HG03565 (cell line): ENCODE data around the gene NLRC3.
"Not testable (repeated sequence)": the region's sequence is repeated elsewhere in the genome, so short reads cannot be mapped to it uniquely, and the experiment has no call there.

Experiments used
- ATAC-seq: cut with Tn5 transposase; IDR thresholded peaks from one replicate; pipeline ENCODE4 v1.9.1; 2021; ENCODE audit warnings: mild to moderate bottlenecking, moderate library complexity; ENCODE audit not compliant: unreplicated experiment

The NLRC3 gene, protein sequence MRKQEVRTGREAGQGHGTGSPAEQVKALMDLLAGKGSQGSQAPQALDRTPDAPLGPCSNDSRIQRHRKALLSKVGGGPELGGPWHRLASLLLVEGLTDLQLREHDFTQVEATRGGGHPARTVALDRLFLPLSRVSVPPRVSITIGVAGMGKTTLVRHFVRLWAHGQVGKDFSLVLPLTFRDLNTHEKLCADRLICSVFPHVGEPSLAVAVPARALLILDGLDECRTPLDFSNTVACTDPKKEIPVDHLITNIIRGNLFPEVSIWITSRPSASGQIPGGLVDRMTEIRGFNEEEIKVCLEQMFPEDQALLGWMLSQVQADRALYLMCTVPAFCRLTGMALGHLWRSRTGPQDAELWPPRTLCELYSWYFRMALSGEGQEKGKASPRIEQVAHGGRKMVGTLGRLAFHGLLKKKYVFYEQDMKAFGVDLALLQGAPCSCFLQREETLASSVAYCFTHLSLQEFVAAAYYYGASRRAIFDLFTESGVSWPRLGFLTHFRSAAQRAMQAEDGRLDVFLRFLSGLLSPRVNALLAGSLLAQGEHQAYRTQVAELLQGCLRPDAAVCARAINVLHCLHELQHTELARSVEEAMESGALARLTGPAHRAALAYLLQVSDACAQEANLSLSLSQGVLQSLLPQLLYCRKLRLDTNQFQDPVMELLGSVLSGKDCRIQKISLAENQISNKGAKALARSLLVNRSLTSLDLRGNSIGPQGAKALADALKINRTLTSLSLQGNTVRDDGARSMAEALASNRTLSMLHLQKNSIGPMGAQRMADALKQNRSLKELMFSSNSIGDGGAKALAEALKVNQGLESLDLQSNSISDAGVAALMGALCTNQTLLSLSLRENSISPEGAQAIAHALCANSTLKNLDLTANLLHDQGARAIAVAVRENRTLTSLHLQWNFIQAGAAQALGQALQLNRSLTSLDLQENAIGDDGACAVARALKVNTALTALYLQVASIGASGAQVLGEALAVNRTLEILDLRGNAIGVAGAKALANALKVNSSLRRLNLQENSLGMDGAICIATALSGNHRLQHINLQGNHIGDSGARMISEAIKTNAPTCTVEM

DNA sequence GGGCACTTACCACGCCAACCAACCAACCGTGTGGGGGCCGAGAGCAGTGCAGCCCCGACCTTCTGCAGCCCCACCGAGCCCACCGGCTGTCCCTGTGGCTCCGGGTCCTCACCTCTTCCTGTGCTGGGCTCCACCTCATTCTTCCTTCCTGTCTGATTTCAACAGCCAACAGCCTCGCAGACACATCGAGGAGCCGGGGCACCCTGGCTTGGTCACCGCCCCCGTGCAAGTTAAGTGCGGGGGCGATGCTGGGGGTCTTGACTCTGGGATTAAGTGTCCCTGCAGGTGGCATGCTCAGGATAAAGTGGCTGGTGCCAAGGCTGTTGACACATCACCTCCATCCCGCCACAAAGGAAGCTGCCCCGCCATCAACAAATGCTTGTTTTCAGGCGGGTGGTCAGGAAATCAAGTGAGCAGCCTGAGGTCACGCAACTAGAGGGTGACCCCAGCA, at the start of gene NLRC3:
NLRC3 (minus strand) TSS at position 102 of the 451 bp plus-strand sequence. CDS start 12,367 bp downstream, outside the sequence.
- no peak for ATAC-seq

DNA sequence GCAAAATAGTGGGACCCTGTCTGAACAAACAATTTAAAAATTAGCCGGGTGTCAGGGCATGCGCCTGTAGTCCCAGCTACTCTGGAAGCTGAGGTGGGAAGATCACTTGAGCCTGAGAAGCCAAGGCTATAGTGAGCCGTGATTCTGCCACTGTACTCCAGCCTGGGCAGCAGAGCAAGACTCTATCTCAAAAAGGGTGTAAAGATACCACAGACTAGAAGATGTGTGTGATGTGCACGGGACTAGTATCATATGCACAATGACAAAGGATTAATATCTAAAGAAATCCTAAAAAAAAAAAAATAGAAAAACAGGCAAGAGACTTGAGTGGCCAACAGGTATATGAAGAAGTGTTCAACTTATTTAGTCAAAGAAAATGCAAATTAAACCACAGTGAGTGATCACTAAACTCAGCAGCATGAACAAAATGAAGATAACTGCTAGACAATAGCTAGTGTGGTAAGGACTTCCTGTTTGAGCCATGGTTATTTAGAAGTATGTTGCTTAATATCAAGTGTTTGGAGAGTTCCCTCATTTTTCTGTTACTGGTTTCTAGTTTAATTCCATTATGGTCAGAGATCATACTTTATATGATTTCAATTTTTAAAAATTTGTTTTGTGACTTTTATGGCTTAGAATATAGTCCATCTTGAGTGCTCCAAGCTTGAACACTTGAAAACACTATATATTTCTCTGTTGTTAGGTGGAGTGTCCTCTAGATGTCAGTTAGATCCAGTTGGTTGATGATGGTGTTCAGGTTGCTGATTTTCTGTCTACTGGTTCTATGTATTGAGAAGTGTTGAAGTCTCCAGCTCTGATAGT, 48.9 kb upstream of the NLRC3 start:
- peak; percentile 57 for ATAC-seq

DNA sequence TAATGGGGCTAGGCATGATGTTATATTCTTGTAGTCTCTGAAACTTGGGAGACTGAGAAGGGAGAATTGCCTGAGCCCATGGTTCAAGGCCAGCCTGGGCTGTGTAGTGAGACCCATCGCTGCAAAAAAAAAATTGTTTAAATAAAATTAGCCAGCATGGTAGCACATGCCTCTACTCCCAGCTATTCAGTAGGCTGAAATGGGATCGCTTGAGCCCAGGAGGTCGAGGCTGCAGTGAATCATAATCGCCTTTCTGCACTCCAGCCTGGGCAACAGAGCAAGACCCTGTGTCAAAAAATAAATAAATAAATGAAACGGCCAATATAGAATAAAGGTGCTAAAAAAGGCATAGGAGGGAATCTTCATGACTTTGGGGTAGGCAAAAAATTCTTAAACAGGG, 48.1 kb upstream of the NLRC3 start:
- no peak for ATAC-seq

DNA sequence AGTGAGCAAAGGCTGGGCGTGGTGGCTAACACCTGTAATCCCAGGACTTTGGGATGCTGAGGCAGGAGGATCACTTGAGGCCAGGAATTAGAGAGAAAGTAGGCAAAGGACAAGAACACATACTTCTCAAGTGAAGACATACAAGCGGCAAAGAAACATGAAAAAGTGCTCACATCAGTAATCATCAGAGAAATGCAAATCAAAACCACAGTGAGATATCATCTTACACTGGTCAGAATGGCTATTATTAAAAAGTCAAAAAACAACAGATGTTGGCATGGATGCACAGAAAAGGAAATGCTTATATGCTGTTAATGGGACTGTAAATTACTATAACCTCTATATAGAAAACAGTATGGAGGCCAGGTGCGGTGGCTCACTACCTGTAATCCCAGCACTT, 46.4 kb upstream of the NLRC3 start:
- ATAC-seq, result no peak

DNA sequence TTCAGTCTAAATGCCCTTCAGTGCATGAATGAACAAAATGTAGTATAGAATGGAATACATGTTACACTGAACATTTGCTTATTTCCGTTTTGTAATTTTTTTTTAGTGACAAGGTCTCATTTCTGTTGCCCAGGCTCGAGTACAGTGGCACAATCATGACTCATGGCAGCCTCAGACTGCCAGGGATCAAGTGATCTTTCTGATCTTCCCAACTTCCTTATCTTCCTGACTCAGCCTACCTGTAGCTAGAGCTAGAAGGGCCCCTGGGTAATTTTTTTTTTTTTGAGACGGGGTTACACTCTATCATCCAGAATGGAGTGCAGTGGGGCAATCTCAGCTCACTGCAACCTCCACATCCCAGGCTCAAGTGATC, 41.6 kb upstream of the NLRC3 start:
- ATAC-seq, result no peak

DNA sequence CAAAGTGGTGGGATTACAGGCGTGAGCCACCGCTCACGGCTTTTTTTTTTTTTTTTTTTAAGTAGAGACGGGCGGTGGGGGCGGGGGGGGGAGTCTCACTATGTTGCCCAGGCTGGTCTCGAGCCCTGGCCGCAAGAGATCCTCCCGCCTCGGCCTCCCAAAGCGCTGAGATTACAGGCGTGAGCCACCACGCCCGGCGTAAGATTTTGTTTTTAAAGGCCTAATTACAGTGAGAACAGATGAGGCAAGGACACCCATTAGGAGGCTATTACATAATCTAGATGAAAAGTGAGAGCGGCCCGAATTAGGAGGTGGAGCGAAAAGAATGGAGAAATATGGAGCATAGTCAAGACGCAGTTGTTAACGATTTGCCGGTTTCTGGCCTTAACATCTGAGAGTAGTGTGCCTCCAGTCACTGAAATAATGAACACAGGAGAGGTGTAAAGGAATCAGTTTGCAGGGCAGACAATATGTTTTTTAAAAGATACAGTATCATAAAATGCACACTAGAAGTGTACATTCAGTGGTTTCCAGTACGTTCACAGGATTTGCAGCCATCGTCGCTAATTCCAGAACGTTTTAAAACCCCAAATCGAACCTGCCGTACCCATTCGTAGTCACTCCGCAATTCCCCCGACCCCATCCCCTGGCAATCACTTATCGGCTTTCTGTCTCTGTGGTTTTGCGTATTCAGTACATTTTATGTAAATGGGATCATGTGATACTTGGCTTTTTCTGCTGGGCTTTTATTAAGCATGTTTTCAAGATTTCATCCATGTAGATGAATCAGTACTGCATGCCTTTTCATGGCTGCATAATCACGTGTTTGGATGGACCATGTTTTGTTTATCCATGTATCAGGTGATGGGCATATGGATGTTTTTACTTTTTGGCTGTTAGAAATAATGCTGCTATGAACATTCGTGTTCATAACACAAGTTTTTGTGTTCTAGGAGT, 35.6 kb upstream of the NLRC3 start:
- no peak for ATAC-seq

DNA sequence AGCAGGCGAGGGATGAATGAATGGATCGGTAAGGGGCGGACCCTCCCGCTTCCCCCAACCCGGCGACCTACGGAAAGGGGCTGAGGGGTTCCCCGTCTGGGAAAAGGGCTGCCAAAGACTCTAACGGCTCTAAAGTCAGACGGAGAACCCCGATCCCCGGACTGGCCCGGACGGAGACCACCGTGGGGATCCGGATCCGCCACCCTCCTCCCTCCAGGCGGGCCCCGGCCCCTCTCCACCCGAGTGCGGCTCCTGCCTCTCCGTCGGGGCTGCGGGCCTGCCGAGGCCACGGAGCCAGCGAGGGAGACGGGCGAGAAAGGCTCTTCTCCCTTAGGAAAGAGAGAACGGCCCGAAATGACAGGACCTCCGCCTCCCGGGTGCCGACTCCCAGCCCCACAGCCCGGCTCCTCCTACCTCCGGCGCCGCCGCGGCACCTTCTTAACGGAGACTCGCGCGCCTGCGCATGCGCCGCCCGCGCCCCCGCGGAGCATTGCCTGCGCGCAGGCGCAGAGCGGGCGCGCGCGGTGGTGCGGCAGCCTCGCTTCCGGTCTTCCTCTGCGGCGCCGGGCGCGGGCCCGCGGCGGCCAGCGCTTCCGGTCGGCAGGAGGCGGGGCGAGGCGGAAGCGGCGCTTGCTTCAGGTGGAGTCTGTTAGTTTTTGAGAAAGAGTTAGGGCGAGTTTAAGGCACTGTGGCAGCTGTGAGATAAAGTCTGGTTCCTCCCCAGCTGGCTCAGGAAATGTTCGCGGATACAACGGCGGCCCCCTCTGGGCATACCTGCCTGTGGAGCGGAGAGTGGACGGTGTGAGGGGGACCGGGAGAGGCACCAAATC, 34.2 kb upstream of the NLRC3 start, which contains the start of gene SLX4:
SLX4 (minus strand) TSS at position 461 of the 830 bp plus-strand sequence. CDS start 2,642 bp downstream, outside the sequence.
- ATAC-seq, result peak; percentile 78

DNA sequence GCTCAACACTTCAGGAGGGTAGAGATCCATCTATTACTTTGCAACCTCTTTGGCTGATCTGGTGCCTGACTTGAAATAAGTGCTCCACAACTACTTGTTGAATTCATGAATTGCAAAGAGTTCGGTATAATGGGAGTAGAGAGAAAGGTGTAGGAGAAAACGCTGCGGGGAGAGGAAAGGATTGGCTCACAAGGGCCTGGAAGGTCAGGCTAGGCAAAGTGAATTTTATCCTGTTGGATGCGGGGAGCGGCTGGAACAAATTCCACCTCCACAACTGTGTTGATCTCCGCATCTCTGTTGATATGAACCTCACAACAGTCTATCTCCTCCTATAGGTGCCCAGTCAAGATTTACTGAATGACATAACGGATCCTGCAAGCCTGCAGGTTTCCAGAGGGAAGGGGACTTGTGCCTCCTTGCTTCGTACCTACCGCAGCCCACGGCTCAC, 33.5 kb upstream of the NLRC3 start:
- no peak for ATAC-seq

DNA sequence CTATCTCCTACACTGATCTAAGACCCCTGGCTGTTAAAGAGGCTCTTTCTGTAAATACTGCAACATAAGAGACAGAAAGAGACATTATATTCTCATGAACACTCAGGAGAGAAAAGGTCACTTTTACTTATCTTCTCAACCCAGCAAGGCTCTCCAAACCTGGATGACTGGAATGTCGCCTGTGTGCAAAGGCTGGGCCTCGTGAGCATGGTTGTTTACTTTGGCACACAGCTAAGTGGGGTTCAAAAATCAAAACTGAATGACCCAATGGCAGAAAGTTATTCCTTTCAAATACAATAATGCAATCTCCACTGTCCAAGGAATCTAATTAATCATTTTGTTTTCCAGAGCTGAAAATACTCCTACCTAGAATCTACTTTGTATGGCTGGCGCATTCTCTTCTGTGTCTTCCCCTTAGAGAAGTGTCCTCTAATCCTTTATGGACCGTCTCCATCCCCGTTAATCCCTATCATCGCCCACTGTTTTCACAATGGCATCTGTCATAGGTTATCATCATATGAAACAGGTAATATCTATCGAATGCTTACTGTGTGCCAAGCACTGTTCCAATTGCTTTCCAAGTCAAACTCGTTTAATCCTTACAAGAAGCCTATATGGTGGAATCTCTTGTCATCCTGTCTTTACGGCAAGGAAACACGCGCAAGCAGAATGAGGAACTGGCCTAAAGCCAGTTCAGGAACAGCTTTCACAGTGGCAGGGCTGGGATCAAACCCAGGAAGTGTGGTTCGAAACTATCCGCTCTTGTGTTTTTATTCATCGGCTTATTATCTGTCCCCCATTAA, 32.9 kb upstream of the NLRC3 start:
- ATAC-seq, result no peak

DNA sequence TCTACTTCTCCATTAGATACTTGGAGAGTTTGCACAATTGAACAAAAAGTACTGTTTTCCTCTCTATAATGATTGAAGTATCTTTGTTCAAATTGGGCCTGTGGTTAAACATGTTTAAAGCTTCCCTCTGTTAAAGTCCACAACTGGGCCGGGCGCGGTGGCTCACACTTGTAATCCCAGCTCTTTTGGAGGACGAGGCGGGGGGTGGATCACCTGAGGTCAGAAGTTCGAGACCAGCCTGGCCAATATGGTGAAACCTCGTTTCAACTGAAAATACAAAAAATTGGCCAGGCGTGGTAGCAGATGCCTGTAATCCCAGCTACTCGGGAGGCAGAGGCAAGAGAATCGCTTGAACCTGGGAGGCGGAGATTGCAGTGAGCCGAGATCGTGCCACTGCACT, 31.8 kb upstream of the NLRC3 start:
- not testable (repeated sequence) for ATAC-seq

DNA sequence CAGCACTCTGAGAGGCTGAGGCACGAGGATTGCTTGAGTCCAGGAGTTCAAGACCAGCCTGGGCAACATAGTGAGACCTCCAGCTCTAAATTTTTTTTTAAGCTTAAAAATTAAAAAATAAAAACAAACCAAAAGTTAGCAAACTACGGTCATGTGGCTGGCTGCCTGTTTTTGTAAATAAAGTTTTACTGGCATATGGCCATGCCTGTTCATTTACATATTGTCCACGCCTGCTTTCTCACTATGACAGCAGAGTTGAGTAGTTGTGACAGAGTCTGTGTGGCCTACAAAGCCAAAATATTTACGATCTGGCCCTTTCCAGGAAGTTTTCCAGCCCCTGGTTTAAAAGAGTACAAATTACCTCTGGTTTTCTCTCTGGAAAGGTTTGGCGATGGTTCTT, 30.9 kb upstream of the NLRC3 start:
- ATAC-seq, result no peak

DNA sequence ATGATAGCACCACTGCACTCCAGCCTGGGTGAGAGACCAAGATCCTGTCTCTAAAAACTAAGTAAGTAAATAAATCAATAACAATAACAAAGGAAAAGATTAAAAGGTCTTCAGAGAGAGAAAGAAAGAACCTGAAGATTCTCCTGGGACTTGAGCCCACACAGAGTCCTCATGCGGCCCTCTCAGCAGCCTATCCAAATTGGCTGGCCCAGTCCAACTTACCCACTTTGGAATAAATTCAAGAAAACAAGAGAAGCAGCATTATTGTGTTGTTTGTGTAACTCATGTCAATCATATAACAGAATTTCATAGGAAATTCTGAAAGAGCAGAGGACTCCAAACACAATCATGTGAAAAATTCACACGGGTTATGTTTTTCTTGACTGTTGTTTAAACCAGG, 30.4 kb upstream of the NLRC3 start:
- no peak for ATAC-seq

DNA sequence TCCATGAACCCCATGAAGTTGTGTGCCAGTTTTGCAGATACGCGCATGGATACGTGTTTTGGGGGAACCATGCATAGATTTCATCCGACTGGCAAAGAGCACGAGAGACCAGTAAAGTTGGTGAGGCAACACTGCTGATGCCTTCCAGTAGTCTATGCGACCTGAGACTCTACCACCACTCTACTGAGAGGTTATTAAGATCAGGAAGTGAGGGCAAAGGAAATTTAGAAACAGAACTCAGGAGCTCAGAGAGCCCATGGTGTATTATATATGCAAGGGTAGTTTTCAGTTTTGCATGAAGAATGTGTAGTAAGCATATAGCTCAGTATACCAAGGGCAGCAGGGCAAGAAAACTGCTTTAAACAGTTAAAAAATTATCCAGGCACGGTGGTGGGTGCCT, 30.0 kb upstream of the NLRC3 start:
- ATAC-seq, result no peak

DNA sequence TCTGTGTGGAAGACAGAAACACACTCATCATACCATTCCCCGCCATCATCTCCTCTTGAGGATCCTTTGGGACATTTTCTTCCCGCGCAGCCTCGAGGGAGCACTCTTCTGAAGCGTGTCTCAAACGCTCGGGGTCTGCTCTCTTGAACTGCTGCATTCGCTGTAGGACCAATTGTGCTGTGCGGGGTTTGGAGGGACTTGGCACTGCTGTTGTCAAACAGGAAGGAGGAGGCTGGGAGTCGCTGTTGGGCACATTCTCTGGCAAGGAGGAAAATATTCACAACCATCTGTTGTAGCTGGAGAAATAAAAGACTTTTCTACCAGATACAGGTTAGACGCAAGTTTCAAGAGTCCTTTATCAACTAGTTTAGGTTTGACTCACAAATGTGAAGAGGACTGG, 29.2 kb upstream of the NLRC3 start:
- ATAC-seq, result no peak

DNA sequence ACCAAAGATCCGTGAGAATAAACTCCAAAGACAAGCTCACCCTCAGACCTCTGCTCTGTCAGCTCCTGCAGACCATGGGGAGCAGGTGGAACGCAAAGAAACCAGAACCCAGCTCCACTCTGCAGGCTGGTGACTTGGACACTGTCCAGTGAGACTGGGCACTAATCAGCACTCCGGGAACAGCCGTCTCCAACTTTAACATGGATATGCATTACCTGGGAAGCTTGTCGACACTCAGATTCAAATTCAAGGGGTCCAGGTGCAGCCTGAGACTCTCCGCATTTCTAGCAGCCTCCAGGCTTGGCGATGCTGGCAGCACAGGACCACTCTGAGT, 25.1 kb upstream of the NLRC3 start:
- ATAC-seq, result no peak

DNA sequence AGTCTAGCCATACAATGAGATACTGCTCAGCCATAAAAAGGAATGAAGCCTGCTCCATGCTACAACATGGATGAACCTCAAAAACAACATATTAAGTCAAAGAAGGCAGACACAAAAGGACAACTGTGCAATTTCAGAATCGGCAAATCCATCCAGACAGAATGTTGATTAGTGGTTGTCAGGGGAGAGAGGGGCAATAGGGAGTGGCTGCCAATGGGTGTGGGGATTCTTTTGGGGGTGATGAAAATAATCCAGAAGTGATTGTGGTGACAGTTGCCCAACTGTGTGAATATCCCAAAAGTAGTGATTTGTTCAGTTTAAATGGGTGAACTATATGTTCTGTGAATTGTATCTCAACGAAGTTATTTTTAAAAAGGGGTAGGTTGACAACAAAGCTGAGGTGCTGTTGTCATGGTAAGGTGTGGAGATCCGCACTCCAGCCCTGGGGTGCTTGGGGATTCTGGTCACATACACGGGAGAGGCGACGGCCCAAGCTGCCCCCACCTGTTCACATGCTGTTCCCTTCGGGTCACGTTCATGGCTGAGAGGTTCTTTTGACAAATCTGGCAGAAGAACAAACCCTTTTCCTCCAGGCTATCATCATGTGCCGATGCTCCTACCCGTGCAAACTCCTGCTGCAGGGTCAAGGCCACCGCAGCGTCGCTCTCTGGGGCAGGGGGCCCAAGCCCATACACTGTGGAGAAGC, 24.6 kb upstream of the NLRC3 start:
- ATAC-seq, result no peak

DNA sequence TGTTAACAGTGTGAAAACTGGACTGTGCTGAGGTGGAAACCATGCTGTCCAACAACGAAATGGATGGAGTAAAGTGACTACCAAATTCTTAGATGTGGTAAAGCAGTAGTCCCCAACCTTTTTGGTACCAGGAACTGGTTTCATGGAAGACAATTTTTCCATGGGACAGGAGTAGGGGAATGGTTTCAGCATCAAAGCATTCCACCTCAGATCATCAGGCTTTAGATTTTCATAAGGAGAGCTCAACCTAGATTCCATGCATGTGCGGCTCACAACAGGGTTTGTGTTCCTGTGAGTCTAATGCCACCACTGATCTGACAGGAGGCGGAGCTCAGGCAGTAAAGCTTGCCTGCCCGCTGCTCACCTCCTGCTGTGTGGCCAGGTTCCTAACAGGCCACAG, 22.7 kb upstream of the NLRC3 start:
- ATAC-seq, result no peak
